HG03520 (cell line): Measurements from ENCODE around the gene TNS2.

Experiments used
- ATAC-seq: cut with Tn5 transposase; IDR thresholded peaks from one replicate; pipeline ENCODE4 v1.9.1; 2021; ENCODE audit warnings: mild to moderate bottlenecking, moderate library complexity; ENCODE audit not compliant: unreplicated experiment

TNS2 gene

DNA sequence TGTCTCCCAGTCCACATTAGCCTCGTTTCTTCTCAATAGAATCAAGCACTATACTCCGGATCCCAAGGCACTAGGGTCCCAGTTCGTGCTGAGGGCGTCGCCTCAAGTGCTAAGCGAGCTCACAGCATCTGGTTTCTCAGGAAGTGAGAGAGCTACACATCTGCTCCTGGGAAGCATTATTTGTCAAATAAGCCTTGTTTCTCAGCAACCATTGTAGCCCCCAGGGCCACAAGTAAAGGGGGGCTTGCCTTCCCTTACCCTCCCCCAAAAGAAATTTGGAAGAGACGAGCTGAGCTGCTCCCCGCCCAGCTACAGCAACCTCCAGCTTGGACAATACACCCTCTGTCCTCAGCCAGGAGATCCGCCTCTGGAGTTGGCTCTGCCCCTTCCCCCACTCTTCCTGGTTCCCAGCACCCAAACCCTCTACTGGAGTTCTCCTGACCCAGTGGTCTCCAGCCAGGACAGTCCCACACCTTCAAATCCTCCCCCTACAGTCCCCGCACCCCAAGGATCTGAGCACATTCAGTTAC, 5.7 kb upstream of the TNS2 start:
- ATAC-seq, result no peak

- no peak for ATAC-seq
These were observed 4.8 kb upstream of the TNS2 start for GRCh38 chr12:53044896-53045695.

GRCh38 chr12:53045696-53046045, 4.2 kb upstream of the TNS2 start:
- no peak for ATAC-seq

GRCh38 chr12:53046655-53047220, 3.1 kb upstream of the TNS2 start:
- peak; percentile 9 for ATAC-seq

GRCh38 chr12:53047221-53048032, 2.4 kb upstream of the TNS2 start:
- ATAC-seq, result peak; percentile 60

DNA sequence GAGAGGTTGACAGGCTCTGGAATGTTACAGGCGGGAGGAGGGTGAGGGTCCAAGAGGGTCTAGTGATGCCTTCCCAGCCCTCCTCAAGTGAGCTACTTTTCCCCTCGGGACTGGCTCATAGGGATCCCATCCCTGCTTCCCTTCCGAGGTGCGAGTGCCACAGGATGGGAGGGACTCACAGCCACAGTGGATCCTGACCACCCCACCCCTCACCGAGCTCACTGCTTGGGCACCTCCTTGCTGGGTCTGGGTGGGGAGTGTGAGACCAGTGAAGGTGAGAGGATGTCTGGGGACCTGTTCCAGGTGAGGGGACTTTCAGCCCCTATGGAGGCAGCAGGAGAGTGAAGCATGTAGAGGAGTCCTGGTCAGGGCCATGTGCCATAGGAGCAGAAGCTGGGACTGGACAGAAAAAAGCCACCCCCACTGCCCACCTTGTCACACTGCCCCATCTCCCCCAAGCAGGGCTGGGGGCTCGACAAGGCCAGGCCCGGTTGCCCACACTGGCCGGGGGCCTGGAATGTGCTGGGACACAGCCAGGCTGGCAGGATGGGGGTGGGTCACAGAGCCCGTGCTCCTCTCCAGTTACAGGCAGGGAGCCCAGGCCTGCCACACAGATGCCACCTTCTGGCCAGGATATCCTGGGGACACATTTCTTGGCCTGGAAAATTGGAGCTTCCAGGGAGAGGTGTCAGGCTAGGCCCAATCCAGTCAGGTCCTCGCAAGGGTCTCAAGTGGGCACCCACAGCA, 1.7 kb upstream of the TNS2 start:
- no peak for ATAC-seq

DNA sequence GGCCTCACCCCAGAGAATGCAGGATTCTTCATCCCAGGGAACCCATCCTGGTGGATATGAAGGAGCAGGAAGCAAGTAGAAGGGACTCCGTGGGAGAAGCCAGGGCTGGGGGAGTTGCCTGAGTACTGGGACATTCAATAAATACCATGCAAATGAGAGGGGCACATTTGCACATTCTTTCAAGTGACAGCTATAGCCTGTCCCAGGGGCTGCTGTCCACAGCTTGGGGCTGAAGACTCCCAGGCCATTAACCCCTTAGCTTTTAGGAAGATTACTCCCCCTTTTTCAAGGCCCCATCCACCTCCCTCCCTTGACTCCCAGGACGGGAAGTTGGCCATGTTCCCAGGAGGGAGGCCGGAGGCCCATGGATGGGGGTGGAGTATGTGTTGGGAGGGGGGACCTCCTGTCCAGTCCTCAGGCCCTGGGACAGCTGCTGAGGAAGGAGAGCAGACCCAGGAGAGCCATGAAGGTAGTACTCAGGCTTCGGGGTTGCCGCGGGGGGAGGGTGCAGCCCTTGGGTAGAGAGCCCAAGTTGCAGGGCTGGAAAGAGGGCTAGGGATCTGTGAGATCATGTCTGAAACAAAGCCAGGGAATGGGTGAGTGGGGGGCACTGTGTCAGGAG, 974 bp upstream of the TNS2 start:
- ATAC-seq, result no peak

DNA sequence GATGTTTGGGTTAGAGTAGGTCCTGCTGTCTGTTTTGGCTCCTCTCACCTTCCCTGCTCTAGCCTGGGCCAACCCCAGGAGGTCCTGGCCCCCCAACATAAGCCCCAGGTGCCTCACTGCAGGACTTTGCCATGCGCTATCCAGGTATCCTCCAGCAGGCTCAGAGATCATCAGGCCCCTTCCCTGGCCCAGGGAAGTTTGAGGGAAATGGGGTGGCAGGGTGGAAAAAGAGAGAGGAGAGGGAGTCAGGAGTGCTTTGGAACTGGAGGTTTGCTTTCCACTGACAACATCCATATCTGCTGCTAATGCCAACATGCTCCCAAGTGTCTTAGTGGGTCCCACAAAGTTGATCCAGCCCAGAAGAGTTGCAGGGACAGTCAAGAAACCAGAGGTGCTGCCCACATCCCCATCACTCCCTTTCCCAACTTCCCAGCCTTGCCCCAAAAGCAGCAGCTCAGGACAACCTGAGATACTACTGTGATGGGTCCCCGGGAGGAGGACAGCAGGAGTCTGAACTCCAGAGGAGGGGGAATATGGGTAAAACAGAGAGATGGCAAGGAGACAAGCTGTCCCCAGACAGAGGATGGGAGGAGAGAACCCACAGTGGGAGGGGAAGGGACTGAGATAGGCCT, 677 bp downstream of the TNS2 start:
- no peak for ATAC-seq

- no peak for ATAC-seq
These were observed 1.4 kb downstream of the TNS2 start for GRCh38 chr12:53051058-53051880.

- ATAC-seq, result no peak
These were observed 2.1 kb downstream of the TNS2 start for GRCh38 chr12:53051881-53052412.

- no peak for ATAC-seq
These were observed 2.8 kb downstream of the TNS2 start for GRCh38 chr12:53052419-53053217.

DNA sequence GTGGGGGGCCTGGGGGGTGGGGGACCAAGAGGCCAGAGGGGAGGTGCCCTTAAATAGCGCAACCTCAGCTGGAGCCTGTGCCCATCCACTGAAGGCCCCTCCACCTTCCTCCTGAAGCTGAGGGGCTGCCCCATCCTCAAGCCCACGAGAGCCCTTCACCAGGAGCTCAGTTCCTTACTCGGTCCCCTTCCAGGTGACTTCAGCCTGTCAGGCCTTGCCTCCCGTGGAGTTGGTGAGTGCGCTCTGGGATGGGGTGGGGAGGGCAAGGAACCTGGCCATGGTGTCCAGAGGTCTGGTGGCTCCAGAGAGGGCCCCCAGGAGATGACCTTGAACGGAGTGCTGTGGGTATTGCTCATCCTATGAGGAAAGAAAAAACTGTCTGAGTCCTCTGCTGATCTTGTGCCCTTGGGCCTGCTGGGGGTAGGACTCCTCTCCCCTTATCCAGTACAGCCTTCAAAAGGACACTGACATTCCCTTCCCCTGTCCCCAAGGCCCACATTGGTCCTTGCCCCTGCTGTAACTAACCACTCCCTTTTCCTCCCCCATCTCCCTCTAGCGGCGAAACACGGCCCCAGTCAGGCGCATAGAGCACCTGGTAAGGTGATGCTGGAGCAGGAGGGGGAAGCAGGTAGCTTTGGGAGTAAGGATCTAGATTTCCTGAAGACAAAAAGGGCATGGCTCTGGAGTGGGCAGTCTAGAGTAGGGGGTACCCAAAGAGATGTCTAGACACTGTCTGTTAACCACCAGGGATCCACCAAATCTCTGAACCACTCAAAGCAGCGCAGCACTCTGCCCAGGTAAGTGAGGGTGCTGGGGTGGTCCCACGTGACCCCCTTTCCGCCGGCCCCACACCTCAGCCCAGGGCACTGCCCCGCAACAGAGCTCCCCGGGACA, 3.6 kb downstream of the TNS2 start:
- ATAC-seq, result no peak

GRCh38 chr12:53054112-53054878, 4.4 kb downstream of the TNS2 start:
- peak; percentile 91 for ATAC-seq

- ATAC-seq, result no peak
These were observed 5.8 kb downstream of the TNS2 start for GRCh38 chr12:53055471-53056266.

DNA sequence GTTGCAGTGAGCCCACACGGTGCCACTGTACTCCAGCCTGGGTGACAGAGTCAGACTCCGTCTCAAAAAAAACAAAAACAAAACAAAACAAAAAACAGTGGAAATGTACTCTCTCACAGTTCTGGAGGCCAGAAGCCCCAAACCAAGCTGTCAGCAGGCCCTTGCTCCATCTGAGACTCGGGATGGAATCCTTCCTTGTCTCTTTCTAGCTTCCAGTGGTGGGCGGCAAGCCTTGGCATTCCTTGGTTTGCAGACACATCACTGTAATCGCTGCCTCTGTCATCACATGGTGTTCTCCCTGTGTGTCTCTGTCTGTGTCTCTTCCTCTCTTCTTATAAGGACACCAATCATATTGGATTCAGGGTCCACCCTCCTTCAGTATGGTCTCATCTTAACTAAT, 6.4 kb downstream of the TNS2 start:
- no peak for ATAC-seq

- ATAC-seq, result no peak
These were observed 7.0 kb downstream of the TNS2 start for GRCh38 chr12:53056901-53057300.
